ENCODE results near the gene TESK2. TPM values are rescaled to one million over a fixed set of nuclear protein-coding genes. Genes with fewer than 3 reads are reported as not detected.
A peak's percentile ranks its signal among the peaks of the same experiment; 100 is the strongest.

Gene TESK2
- total and polyA plus RNA-seq, 2 of the 13 experiments (the other 11 are each of a cell fraction or from before 2014, with no cell fraction given), result 5.5 to 9.6 TPM

GRCh38 chr1:45490626-45491486 is at the start of gene TESK2 (continued):
- TF ChIP-seq ZUFSP (CRISPR knock-in tag; IDR thresholded peaks at IDR 0.05; ENCODE audit: borderline replicate concordance) (no peak), ZFP36 (IDR thresholded peaks at IDR 0.05; ENCODE audit: borderline replicate concordance, low read depth, low read length, partially characterized antibody) (no peak), ZNF883 (CRISPR knock-in tag; IDR thresholded peaks at IDR 0.05; ENCODE audit: not compliant biosample characterization) (no peak), MAFF (IDR thresholded peaks at IDR 0.05; ENCODE audit: low read depth, low read length) (no peak), FOSL2 (CRISPR knock-in tag; IDR thresholded peaks at IDR 0.05) (no peak; the same call in 1 of the 2 replicates), EED (CRISPR knock-in tag; IDR thresholded peaks at IDR 0.05) (0 out of 2 replicates have a peak, but pooled peaks have one; percentile 56), SNAPC2 (CRISPR knock-in tag; IDR thresholded peaks at IDR 0.05) (0 out of 2 replicates have a peak, but pooled peaks have one; percentile 41), ZNF746 (CRISPR knock-in tag; IDR thresholded peaks at IDR 0.05) (peak; percentile 50; the same call in 1 of the 2 replicates), ZBTB49 (CRISPR knock-in tag; IDR thresholded peaks at IDR 0.05; ENCODE audit: borderline replicate concordance) (0 out of 2 replicates have a peak, but pooled peaks have one; percentile 65), RBAK (CRISPR knock-in tag; IDR thresholded peaks at IDR 0.05) (no peak), SALL1 (CRISPR knock-in tag; IDR thresholded peaks at IDR 0.05) (peak; percentile 78), GTF3A (CRISPR knock-in tag; conservative IDR thresholded peaks at IDR 0.05) (no peak), ZNF136 (CRISPR knock-in tag; IDR thresholded peaks at IDR 0.05; ENCODE audit: low read depth) (no peak), ZNF687 (CRISPR knock-in tag; IDR thresholded peaks at IDR 0.05) (peak; percentile 84), ZNF709 (CRISPR knock-in tag; IDR thresholded peaks at IDR 0.05) (0 out of 2 replicates have a peak, but pooled peaks have one; percentile 51), ZSCAN29 (CRISPR knock-in tag; conservative IDR thresholded peaks at IDR 0.05) (no peak), ZNF256 (CRISPR knock-in tag; conservative IDR thresholded peaks at IDR 0.05) (peak; percentile 61; the same call in 1 of the 2 replicates), ZBTB39 (CRISPR knock-in tag; IDR thresholded peaks at IDR 0.05) (0 out of 2 replicates have a peak, but pooled peaks have one; percentile 30)
